ENCODE measurements around the gene LONP2. TPM values are rescaled to one million over a fixed set of nuclear protein-coding genes. Genes with fewer than 3 reads are reported as not detected.

Gene LONP2
- total RNA-seq, 1 donor from 2014 or later, result 80.4 TPM

- no peaks in the 10 kb centered on the region for H3K27me3 Mint-ChIP-seq (ENCODE audit: low read depth)
- H3K4me3 Mint-ChIP-seq, result no peak overlapping the region
- TF ChIP-seq, protein P1, sequence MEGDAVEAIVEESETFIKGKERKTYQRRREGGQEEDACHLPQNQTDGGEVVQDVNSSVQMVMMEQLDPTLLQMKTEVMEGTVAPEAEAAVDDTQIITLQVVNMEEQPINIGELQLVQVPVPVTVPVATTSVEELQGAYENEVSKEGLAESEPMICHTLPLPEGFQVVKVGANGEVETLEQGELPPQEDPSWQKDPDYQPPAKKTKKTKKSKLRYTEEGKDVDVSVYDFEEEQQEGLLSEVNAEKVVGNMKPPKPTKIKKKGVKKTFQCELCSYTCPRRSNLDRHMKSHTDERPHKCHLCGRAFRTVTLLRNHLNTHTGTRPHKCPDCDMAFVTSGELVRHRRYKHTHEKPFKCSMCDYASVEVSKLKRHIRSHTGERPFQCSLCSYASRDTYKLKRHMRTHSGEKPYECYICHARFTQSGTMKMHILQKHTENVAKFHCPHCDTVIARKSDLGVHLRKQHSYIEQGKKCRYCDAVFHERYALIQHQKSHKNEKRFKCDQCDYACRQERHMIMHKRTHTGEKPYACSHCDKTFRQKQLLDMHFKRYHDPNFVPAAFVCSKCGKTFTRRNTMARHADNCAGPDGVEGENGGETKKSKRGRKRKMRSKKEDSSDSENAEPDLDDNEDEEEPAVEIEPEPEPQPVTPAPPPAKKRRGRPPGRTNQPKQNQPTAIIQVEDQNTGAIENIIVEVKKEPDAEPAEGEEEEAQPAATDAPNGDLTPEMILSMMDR (IDR thresholded peaks at IDR 0.05; ENCODE audit: unreplicated experiment), result no peak
- no peaks in the 10 kb centered on the region for H3K9me3 Mint-ChIP-seq
- DNase-seq (ENCODE audit: low spot score in 2 of 2, unreplicated experiment in 2 of 2), result no peak
- H3K36me3 Mint-ChIP-seq, result peaks cover 21% of the 10 kb centered on the region
- peaks cover 5% of the 10 kb centered on the region for H3K4me1 Mint-ChIP-seq
- H3K27ac Mint-ChIP-seq, result no peak overlapping the region
Measured at GRCh38 chr16:48252013-48252412, 7.9 kb downstream of the LONP2 start.

DNA sequence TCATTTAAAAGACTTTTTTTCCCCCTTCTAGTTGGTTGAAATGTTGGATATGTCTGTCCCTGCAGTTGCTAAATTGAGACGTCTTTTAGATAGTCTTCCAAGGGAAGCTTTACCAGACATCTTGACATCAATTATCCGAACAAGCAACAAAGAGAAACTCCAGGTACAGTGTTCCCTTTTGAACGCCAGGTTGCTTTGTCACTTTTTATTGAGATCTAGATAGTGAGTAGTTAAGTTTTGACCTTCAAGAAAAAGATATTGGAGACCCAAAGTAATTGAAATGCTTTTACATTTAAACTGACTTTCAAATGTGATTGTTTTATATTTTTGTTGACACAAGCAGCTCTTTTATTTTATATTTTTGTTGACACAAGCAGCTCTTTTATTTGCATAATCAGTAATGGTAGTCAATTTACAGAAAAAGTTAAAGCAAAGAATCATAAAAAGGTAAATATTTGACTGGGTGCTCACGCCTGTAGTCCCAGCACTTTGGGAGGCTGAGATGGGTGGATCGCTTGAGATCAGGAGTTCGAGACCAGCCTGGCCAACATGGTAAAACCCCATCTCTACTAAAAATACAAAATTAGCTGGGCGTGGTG, 12.6 kb downstream of the LONP2 start:
- Mint-ChIP-seq H3K36me3 (peaks cover 42% of the 10 kb centered on the region), H3K4me3 (no peak overlapping the region), H3K27ac (no peak overlapping the region), H3K4me1 (no peaks in the 10 kb centered on the region), H3K9me3 (no peaks in the 10 kb centered on the region), H3K27me3 (ENCODE audit: low read depth) (no peaks in the 10 kb centered on the region)
- DNase-seq (ENCODE audit: low spot score in 2 of 2, unreplicated experiment in 2 of 2), result no peak
- TF ChIP-seq, protein P1 (IDR thresholded peaks at IDR 0.05; ENCODE audit: unreplicated experiment), result no peak

GRCh38 chr16:48261569-48261968, 17.5 kb downstream of the LONP2 start:
- no peaks in the 10 kb centered on the region for H3K27me3 Mint-ChIP-seq (ENCODE audit: low read depth)
- H3K4me3 Mint-ChIP-seq, result no peak overlapping the region
- DNase-seq (ENCODE audit: low spot score in 2 of 2, unreplicated experiment in 2 of 2), result no peak
- H3K27ac Mint-ChIP-seq, result no peak overlapping the region
- H3K36me3 Mint-ChIP-seq, result peaks cover 52% of the 10 kb centered on the region
- H3K9me3 Mint-ChIP-seq, result peaks cover 8% of the 10 kb centered on the region
- no peaks in the 10 kb centered on the region for H3K4me1 Mint-ChIP-seq
- TF ChIP-seq, protein P1 (IDR thresholded peaks at IDR 0.05; ENCODE audit: unreplicated experiment), result no peak

- Mint-ChIP-seq H3K4me3 (no peak overlapping the region), H3K27ac (no peak overlapping the region), H3K36me3 (peaks cover 53% of the 10 kb centered on the region), H3K4me1 (no peaks in the 10 kb centered on the region), H3K9me3 (peaks cover 8% of the 10 kb centered on the region), H3K27me3 (ENCODE audit: low read depth) (no peaks in the 10 kb centered on the region)
- no peak for DNase-seq (ENCODE audit: low spot score in 2 of 2, unreplicated experiment in 2 of 2)
- TF ChIP-seq, protein P1 (IDR thresholded peaks at IDR 0.05; ENCODE audit: unreplicated experiment), result no peak
Measured at GRCh38 chr16:48262631-48263030, 18.5 kb downstream of the LONP2 start.

DNA sequence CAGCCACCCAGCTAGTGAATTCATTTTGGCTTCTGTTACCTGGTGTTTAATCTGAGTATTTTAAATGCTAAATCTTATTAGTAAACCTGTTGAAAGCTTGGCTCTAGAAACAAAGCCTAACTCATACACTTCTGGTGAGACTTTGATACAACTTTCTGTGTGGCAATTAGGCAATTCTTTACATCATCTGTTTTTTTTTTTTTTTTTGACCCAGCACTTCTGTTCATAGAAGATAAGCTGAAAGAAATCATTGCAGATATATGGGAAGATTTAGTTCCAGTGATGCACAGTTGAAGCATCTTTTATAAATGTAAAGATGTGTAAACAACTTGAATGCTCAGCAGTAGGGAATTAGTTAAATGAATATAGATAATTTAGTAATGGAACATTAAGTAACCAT, 24.9 kb downstream of the LONP2 start:
- TF ChIP-seq, protein P1 (IDR thresholded peaks at IDR 0.05; ENCODE audit: unreplicated experiment), result no peak
- Mint-ChIP-seq H3K27me3 (ENCODE audit: low read depth) (no peaks in the 10 kb centered on the region), H3K9me3 (no peaks in the 10 kb centered on the region), H3K36me3 (peaks cover 21% of the 10 kb centered on the region), H3K27ac (no peak overlapping the region), H3K4me3 (no peak overlapping the region), H3K4me1 (no peaks in the 10 kb centered on the region)
- DNase-seq (ENCODE audit: low spot score in 2 of 2, unreplicated experiment in 2 of 2), result no peak

DNA sequence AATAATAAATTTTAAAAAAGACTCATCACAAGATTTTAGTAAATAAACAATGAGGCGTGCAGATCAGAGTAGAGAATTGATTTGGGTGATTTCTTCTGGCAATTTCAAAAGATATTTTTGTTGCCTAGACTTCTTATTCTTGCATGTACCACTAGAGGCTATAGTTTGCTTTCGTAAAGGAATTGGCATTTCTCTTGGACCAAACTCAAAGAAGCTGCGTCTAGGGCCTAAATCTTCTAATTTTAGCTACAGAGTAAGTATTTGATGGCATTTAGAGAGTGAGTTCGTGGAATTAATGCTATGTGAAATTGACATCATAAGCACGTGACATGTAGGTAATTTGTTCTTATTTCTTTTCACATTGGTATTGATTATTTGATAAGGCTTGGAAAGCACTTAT, 27.6 kb downstream of the LONP2 start:
- Mint-ChIP-seq H3K4me3 (no peak overlapping the region), H3K27me3 (ENCODE audit: low read depth) (no peaks in the 10 kb centered on the region), H3K27ac (no peak overlapping the region), H3K4me1 (peaks cover 11% of the 10 kb centered on the region), H3K9me3 (no peaks in the 10 kb centered on the region), H3K36me3 (peaks cover 9% of the 10 kb centered on the region)
- TF ChIP-seq, protein P1 (IDR thresholded peaks at IDR 0.05; ENCODE audit: unreplicated experiment), result no peak
- DNase-seq (ENCODE audit: low spot score in 2 of 2, unreplicated experiment in 2 of 2), result no peak

Data from mesothelial cell of epicardium (in vitro differentiated cells).